ENCODE measurements around the gene GRAMD1C. TPM values are rescaled to one million over a fixed set of nuclear protein-coding genes. Genes with fewer than 3 reads are reported as not detected.

The GRAMD1C gene
- total RNA-seq, 2 experiments from 2014 or later, result 0.22 to 0.55 TPM

- Mint-ChIP-seq H3K27me3 (no peaks in the 10 kb centered on the region), H3K4me1 (ENCODE audit: low read depth) (no peaks in the 10 kb centered on the region), H3K27ac (no peak overlapping the region), H3K4me3 (no peak overlapping the region), H3K36me3 (ENCODE audit: low read depth) (peaks cover 47% of the 10 kb centered on the region), H3K9me3 (no peaks in the 10 kb centered on the region)
- CTCF ChIA-PET, result no interaction called here
- DNase-seq, result no peak
- H3K27me3 ChIP-seq (ENCODE audit: control insufficient read depth in 1 of 2, insufficient read depth in 2 of 2, low read length in 2 of 2), result no peaks in the 10 kb centered on the region
- H3K4me1 ChIP-seq (ENCODE audit: insufficient read depth, low read length), result no peaks in the 10 kb centered on the region
- no peak overlapping the region for H3K4me3 ChIP-seq (ENCODE audit: low read length)
- ATAC-seq (ENCODE audit: poor library complexity), result no peak
- no peak for TF ChIP-seq CTCF (IDR thresholded peaks at IDR 0.05)
- intact Hi-C loops (cut with DNase I, micrococcal nuclease), result no loop called here
- no peak overlapping the region for H3K27ac ChIP-seq (ENCODE audit: low read depth in 1 of 2, low read length in 2 of 2)
- no peaks in the 10 kb centered on the region for H3K9me3 ChIP-seq (ENCODE audit: control insufficient read depth in 1 of 2, insufficient read depth in 1 of 2, low read length in 2 of 2)
- POLR2A ChIA-PET, result no interaction called here
- peaks cover 3% of the 10 kb centered on the region for H3K36me3 ChIP-seq (ENCODE audit: insufficient read depth, low read length)
Measured at GRCh38 chr3:113983544-113983943, 145.0 kb downstream of the GRAMD1C start.

- no peaks in the 10 kb centered on the region for H3K9me3 Mint-ChIP-seq
- ChIA-PET POLR2A (interaction anchor here (0.6 kb wide), 1 partner anchor 9 kb away, joined by 3 read pairs; no protein-coding TSS in a partner anchor), CTCF (no interaction called here)
- ATAC-seq (ENCODE audit: poor library complexity) (peak; percentile 11), DNase-seq (peak in 3 of 14 experiments; percentile 15 to 34 (median 17))
- no peaks in the 10 kb centered on the region for H3K4me1 ChIP-seq (ENCODE audit: insufficient read depth, low read length)
- no peaks in the 10 kb centered on the region for H3K27me3 Mint-ChIP-seq
- intact Hi-C loops (cut with DNase I, micrococcal nuclease), result no loop called here
- TF ChIP-seq CTCF (IDR thresholded peaks at IDR 0.05), result no peak
- no peaks in the 10 kb centered on the region for H3K4me1 Mint-ChIP-seq (ENCODE audit: low read depth)
- H3K27ac Mint-ChIP-seq, result no peak overlapping the region
- no peaks in the 10 kb centered on the region for H3K9me3 ChIP-seq (ENCODE audit: control insufficient read depth in 1 of 2, insufficient read depth in 1 of 2, low read length in 2 of 2)
- no peaks in the 10 kb centered on the region for H3K27me3 ChIP-seq (ENCODE audit: control insufficient read depth in 1 of 2, insufficient read depth in 2 of 2, low read length in 2 of 2)
- H3K4me3 Mint-ChIP-seq, result no peak overlapping the region
- H3K27ac ChIP-seq (ENCODE audit: low read depth in 1 of 2, low read length in 2 of 2), result no peak overlapping the region
- H3K36me3 ChIP-seq (ENCODE audit: insufficient read depth, low read length), result no peaks in the 10 kb centered on the region
- peaks cover 36% of the 10 kb centered on the region for H3K36me3 Mint-ChIP-seq (ENCODE audit: low read depth)
- no peak overlapping the region for H3K4me3 ChIP-seq (ENCODE audit: low read length)
Measured at GRCh38 chr3:113985541-113985940, 147.0 kb downstream of the GRAMD1C start.

Other genes with a start within 250 kb of the GRAMD1C start
- 10 to 100 TPM; 31.4 to 32.6 TPM for gene USF3, start 142.1 kb upstream of the GRAMD1C start, total RNA-seq
- 10 to 100 TPM; 46.6 to 48.0 TPM for gene NAA50, start 92.5 kb upstream of the GRAMD1C start, total RNA-seq
- gene ATP6V1A, start 91.8 kb upstream of the GRAMD1C start, total RNA-seq, result 1 to 10 TPM; 8.7 to 9.4 TPM
- 1 to 10 TPM; 3.2 TPM for gene ZDHHC23, start 109.2 kb downstream of the GRAMD1C start, total RNA-seq
- gene CCDC191, start 217.7 kb downstream of the GRAMD1C start, total RNA-seq, result 1 to 10 TPM; 3.6 to 3.7 TPM
- 10 to 100 TPM; 22.8 to 27.0 TPM for gene QTRT2, start 217.9 kb downstream of the GRAMD1C start, total RNA-seq

All from CD4-positive, alpha-beta T cell (primary cell).